ENCODE measurements around the gene KCNQ4. TPM values are rescaled to one million over a fixed set of nuclear protein-coding genes. Genes with fewer than 3 reads are reported as not detected.

The KCNQ4 gene
- total and polyA plus RNA-seq, 2 of the 4 experiments (the other 2 are of a cell fraction): 0.07 TPM; not detected in 1

DNA sequence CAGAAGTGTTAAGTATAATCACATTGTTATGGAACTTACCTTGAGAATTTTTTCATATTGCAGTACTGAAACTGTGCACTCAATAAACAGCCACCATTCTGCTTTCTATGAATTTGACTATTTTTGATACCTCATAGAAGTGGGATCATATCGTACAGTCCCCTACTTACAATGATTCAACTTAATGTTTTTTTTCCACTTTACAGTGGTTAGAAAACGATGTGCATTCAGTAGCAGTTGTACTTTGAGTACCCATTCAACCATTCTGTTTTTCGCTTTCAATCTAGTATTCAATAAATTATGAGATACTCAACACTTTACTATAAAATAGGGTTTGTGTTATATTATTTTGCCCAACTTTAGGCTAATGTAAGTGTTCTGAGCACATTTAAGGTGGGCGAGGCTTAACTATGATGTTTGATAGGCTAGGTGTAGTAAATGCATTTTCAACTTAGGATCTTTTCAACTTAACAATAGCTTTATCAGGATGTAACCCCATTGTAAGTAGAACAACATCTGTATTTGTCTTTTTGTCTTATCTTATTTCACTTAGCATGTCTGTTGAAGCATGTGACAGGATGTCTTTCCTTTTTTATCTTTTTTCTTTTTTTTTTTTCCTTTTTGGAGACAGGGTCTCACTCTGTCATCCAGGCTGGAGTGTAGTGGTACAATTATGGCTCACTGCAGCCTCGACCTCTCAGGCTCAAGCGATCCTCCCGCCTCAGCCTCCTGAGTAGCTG, 42.4 kb upstream of the KCNQ4 start:
- no peaks in the 10 kb centered on the region for H3K27me3 ChIP-seq (ENCODE audit: control insufficient read depth, insufficient read depth, low read length)
- H3K27ac ChIP-seq (ENCODE audit: insufficient read depth, low read length): no peak overlapping the region
- H2BK120ac ChIP-seq (ENCODE audit: low read depth, low read length): no peak overlapping the region
- no peak overlapping the region for H2AFZ ChIP-seq (replicated peaks; ENCODE audit: low read length, poor library complexity)
- no peak overlapping the region for H2BK15ac ChIP-seq (ENCODE audit: low read depth, low read length)
- no peak for ATAC-seq (ENCODE audit: low read depth)
- no peak overlapping the region for H4K8ac ChIP-seq (ENCODE audit: low read depth in 2 of 2, low read length in 2 of 2)
- TF ChIP-seq RAD21 (IDR thresholded peaks at IDR 0.05; ENCODE audit: low read length) (no peak), CHD1 (IDR thresholded peaks at IDR 0.05; ENCODE audit: low read depth, low read length) (no peak), MAZ (IDR thresholded peaks at IDR 0.05; ENCODE audit: borderline replicate concordance, low read depth, low read length) (no peak), RCOR1 (IDR thresholded peaks at IDR 0.05; ENCODE audit: insufficient replicate concordance, low read length) (no peak), FOS (IDR thresholded peaks at IDR 0.05; ENCODE audit: low read depth, low read length) (no peak), CEBPB (IDR thresholded peaks at IDR 0.05; ENCODE audit: low read depth, low read length) (no peak), RFX5 (IDR thresholded peaks at IDR 0.05; ENCODE audit: low read depth, low read length) (no peak), NFE2L2 (IDR thresholded peaks at IDR 0.05; ENCODE audit: low read depth, low read length) (no peak), SMC3 (IDR thresholded peaks at IDR 0.05; ENCODE audit: low read depth, low read length) (no peak), MAFK (IDR thresholded peaks at IDR 0.05; ENCODE audit: low read depth, low read length) (no peak), BHLHE40 (IDR thresholded peaks at IDR 0.05; ENCODE audit: low read depth, low read length) (no peak), POLR2A (IDR thresholded peaks at IDR 0.05; ENCODE audit: low read depth, low read length) (no peak), MXI1 (IDR thresholded peaks at IDR 0.05; ENCODE audit: borderline replicate concordance, low read depth, low read length) (no peak)
- TF ChIP-seq, protein P1, sequence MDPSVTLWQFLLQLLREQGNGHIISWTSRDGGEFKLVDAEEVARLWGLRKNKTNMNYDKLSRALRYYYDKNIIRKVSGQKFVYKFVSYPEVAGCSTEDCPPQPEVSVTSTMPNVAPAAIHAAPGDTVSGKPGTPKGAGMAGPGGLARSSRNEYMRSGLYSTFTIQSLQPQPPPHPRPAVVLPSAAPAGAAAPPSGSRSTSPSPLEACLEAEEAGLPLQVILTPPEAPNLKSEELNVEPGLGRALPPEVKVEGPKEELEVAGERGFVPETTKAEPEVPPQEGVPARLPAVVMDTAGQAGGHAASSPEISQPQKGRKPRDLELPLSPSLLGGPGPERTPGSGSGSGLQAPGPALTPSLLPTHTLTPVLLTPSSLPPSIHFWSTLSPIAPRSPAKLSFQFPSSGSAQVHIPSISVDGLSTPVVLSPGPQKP (IDR thresholded peaks at IDR 0.05; ENCODE audit: borderline replicate concordance, low read depth, low read length): no peak
- TF ChIP-seq, protein P2, sequence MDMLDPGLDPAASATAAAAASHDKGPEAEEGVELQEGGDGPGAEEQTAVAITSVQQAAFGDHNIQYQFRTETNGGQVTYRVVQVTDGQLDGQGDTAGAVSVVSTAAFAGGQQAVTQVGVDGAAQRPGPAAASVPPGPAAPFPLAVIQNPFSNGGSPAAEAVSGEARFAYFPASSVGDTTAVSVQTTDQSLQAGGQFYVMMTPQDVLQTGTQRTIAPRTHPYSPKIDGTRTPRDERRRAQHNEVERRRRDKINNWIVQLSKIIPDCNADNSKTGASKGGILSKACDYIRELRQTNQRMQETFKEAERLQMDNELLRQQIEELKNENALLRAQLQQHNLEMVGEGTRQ (IDR thresholded peaks at IDR 0.05; ENCODE audit: low read depth, low read length): no peak
- TF ChIP-seq, protein P3, sequence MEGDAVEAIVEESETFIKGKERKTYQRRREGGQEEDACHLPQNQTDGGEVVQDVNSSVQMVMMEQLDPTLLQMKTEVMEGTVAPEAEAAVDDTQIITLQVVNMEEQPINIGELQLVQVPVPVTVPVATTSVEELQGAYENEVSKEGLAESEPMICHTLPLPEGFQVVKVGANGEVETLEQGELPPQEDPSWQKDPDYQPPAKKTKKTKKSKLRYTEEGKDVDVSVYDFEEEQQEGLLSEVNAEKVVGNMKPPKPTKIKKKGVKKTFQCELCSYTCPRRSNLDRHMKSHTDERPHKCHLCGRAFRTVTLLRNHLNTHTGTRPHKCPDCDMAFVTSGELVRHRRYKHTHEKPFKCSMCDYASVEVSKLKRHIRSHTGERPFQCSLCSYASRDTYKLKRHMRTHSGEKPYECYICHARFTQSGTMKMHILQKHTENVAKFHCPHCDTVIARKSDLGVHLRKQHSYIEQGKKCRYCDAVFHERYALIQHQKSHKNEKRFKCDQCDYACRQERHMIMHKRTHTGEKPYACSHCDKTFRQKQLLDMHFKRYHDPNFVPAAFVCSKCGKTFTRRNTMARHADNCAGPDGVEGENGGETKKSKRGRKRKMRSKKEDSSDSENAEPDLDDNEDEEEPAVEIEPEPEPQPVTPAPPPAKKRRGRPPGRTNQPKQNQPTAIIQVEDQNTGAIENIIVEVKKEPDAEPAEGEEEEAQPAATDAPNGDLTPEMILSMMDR (conservative IDR thresholded peaks at IDR 0.05; ENCODE audit: low read depth, low read length): no peak
- no peak overlapping the region for H3K9ac ChIP-seq (ENCODE audit: low read depth, low read length)
- peaks cover 11% of the 10 kb centered on the region for H3K36me3 ChIP-seq (ENCODE audit: control insufficient read depth, insufficient read depth, low read length)
- peaks cover 5% of the 10 kb centered on the region for H3K4me1 ChIP-seq (ENCODE audit: control insufficient read depth, insufficient read depth, low read length)
- ChIA-PET POLR2A (ENCODE audit: unreplicated experiment) (no interaction called here), CTCF (interaction anchor here (0.6 kb wide), 2 partner anchors 42 to 46 kb away, joined by 3 to 9 read pairs; partner anchors contain the start of gene KCNQ4)
- no peak overlapping the region for H2AK9ac ChIP-seq (replicated peaks; ENCODE audit: low read depth, low read length, poor library complexity)
- WGBS, 2 experiments (ENCODE audit: extremely low coverage in 2 of 2, insufficient read length in 1 of 2): no CpG with 5 or more reads among the region's 7 CpGs
- H3K4me3 ChIP-seq (ENCODE audit: insufficient read depth, low read depth, low read length): no peak overlapping the region
- in situ Hi-C loops (cut with MboI; ENCODE audit: low sequenced_read_pairs) (no loop called here), intact Hi-C loops (cut with micrococcal nuclease) (no loop called here), dilution Hi-C loops (cut with HindIII; ENCODE audit: low sequenced_read_pairs, unreplicated experiment) (no loop called here)
- H3K14ac ChIP-seq (replicated peaks; ENCODE audit: low read depth, low read length): no peak overlapping the region
- no TSS peak for BruUV-seq (replicated peaks)
- peaks cover 39 to 42% of the 10 kb centered on the region in 2 experiments for H3K79me1 ChIP-seq (ENCODE audit: low read depth in 1 of 2, low read length in 2 of 2)
- H4K5ac ChIP-seq (ENCODE audit: low read depth, low read length): no peak overlapping the region
- no peaks in the 10 kb centered on the region; the same call in 1 of the 2 replicates for H4K20me1 ChIP-seq (ENCODE audit: insufficient read depth, low read length)
- H3K18ac ChIP-seq (ENCODE audit: low read depth, low read length): no peak overlapping the region
- no peaks in the 10 kb centered on the region for H3K9me3 ChIP-seq (ENCODE audit: control insufficient read depth, insufficient read depth, low read length)
- H2BK5ac ChIP-seq (ENCODE audit: low read depth, low read length, poor library complexity, severe bottlenecking): no peak overlapping the region
- no peak overlapping the region for H4K91ac ChIP-seq (ENCODE audit: insufficient read depth, low read depth, low read length)
- no peak overlapping the region for H2AK5ac ChIP-seq (ENCODE audit: low read depth, low read length)
- no peak for DNase-seq
- peaks cover 5% of the 10 kb centered on the region for H3K9me1 ChIP-seq (ENCODE audit: insufficient read depth, low read length)
- H3K56ac ChIP-seq (ENCODE audit: extremely low read depth, insufficient read depth, low read length): no peak overlapping the region
- no peak overlapping the region for H3K23ac ChIP-seq (ENCODE audit: low read depth, low read length)
- no peak overlapping the region for H2BK20ac ChIP-seq (ENCODE audit: low read depth, low read length)
- no peak overlapping the region for H3K4me2 ChIP-seq (ENCODE audit: low read depth, low read length)
- H3K4ac ChIP-seq (ENCODE audit: low read depth, low read length): no peak overlapping the region

All from IMR-90 (cell line).